A549 treated with AZD2906 at 1 μM for 4 hours (cell line): ENCODE data around the gene KRTAP19-3. TPM values are rescaled to one million over a fixed set of nuclear protein-coding genes. Genes with fewer than 3 reads are reported as not detected.

Experiments
- total RNA-seq: library from RNA; stranded (reverse); fragments of 200-300 nt; extraction: Qiagen RNA extraction; gene quantifications from 5 replicates; pipeline ENCODE4 v1.2.3, GENCODE V29; 2022

Gene KRTAP19-3
- not detected in 5 replicates for total RNA-seq

DNA sequence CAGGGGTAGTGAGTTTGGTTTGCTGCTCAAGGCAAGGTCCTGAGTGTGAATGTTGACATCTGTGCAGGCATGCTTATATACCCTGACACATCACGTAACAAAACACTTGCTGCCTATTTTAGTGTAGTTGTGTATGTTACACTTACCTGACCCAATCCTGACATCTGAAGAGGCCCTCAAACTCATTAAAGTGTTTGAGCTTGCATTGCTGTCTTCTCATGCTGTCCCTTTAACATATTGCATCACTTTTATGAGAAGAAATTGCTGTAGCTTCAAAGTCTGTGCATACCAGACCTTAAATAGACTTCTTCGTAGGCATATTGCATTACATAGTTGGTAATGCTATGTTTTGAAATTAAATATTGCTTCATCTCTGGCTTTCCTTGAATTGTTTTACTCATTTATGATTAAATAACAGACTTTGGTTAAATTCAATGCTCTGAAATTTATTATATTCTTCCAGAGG, at the start of gene KRTAP19-3:
TSS of gene KRTAP19-3 (minus strand) at position 51 of the 466 bp plus-strand sequence. CDS start 56 bp downstream, outside the sequence.

DNA sequence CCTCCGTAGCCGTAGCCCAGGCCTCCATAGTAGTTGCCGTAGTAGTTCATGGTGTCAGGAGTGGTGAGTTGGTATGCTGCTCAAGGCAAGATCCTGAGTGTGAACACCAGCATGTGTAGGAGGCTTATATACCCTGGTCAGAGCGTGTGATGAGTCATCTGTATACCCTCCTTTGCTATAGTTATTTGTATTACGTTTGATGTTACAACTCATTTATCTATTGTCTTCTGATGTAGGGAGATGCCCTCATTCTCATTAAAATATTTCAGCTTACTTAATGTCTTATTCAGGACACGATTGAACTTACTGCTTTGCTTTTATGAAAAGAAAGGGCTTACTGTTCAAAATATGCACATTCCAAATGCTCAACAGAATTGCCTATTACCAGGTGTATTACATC, 10.2 kb upstream of the KRTAP19-3 start, which contains the start of gene KRTAP19-5:
TSS of gene KRTAP19-5 (minus strand) at position 101 of the 400 bp plus-strand sequence. CDS start at position 50, 51 bp downstream.

DNA sequence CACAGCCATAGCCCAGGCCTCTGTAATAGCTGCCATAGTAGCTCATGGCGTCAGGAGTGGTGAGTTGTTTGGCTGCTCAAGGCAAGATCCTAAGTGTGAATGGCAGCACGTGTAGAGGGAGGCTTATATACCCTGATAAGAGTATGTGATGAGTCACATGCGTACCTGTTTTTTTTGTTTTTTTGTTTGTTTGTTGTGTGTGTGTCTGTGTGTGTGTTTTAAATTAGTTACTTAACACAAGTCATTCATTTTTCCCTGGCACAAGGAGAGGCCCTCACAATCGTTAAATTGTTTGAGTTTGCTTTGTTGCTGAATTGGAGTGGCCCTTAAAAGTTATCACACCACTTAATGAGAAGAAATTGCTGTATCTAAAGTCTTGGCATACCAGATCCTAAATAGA, 5.3 kb upstream of the KRTAP19-3 start, which contains the start of gene KRTAP19-4:
TSS of gene KRTAP19-4 (minus strand) at position 101 of the 400 bp plus-strand sequence. CDS start at position 46, 55 bp downstream.

DNA sequence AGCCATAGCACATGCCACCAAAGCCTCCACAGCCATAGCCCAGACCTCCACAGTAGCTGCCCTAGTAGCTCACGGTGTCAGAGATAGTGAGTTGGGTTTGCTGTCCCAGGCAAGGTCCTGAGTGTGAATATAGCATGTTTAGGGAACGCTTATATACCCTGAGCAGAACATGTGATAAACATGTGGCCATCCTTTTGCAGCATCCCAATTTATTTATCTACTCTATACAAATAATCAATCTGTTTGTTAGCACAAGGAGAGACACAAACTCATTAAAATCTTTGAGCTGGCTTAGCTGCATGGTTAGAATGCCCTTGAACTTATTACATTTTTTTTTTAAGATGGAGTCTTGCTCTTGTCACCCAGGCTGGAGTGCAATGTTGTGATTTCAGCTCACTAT, 4.5 kb downstream of the KRTAP19-3 start, which contains the start of gene KRTAP19-2:
TSS of gene KRTAP19-2 (minus strand) at position 101 of the 400 bp plus-strand sequence. CDS start at position 13, 88 bp downstream.

DNA sequence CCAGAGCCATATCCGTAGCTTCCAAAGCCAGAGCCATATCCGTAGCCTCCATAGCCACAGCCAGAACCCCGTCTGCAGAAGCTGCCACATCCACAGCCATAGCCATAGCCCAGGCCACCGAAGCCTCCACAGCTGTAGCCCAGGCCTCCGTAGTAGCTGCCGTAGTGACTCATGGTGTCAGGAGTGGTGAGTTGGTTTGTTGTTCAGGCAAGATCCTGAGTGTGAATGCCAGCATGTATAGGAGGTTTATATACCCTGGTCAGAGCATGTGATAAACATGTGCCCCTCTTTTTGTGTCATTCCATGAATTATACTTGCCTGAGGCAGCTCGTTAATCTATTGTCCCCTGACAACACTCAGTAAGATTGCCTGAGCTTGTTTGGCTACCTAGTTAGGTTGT, 11.7 kb downstream of the KRTAP19-3 start, which contains the start of gene KRTAP19-1:
TSS of gene KRTAP19-1 (minus strand) at position 223 of the 400 bp plus-strand sequence. CDS start at position 173, 50 bp downstream.

Other genes starting within 250 kb of the KRTAP19-3 start
- gene KRTAP24-1, start 209.1 kb downstream of the KRTAP19-3 start, total RNA-seq, result not detected in 5 replicates
- gene KRTAP25-1, start 202.5 kb downstream of the KRTAP19-3 start, total RNA-seq, result not detected in 5 replicates
- gene KRTAP26-1, start 171.7 kb downstream of the KRTAP19-3 start, total RNA-seq, result not detected in 5 replicates
- not detected in 5 replicates for gene KRTAP27-1, start 154.3 kb downstream of the KRTAP19-3 start, total RNA-seq
- not detected in 5 replicates for gene KRTAP23-1, start 143.4 kb downstream of the KRTAP19-3 start, total RNA-seq
- not detected in 5 replicates for gene KRTAP13-2, start 119.7 kb downstream of the KRTAP19-3 start, total RNA-seq
- gene KRTAP13-1, start 96.0 kb downstream of the KRTAP19-3 start, total RNA-seq, result not detected in 5 replicates
- gene KRTAP13-3, start 66.1 kb downstream of the KRTAP19-3 start, total RNA-seq, result not detected in 5 replicates
- gene KRTAP13-4, start 61.8 kb downstream of the KRTAP19-3 start, total RNA-seq, result not detected in 5 replicates
- gene KRTAP15-1, start 51.7 kb downstream of the KRTAP19-3 start, total RNA-seq, result not detected in 5 replicates
- gene KRTAP19-1, start 11.6 kb downstream of the KRTAP19-3 start, total RNA-seq, result not detected in 5 replicates
- gene KRTAP19-2, start 4.6 kb downstream of the KRTAP19-3 start, total RNA-seq, result not detected in 5 replicates
- not detected in 5 replicates for gene KRTAP19-4, start 5.2 kb upstream of the KRTAP19-3 start, total RNA-seq
- gene KRTAP19-5, start 10.1 kb upstream of the KRTAP19-3 start, total RNA-seq, result not detected in 5 replicates
- gene KRTAP19-6, start 49.9 kb upstream of the KRTAP19-3 start, total RNA-seq, result not detected in 5 replicates
- not detected in 5 replicates for gene KRTAP19-7, start 69.3 kb upstream of the KRTAP19-3 start, total RNA-seq
- gene KRTAP22-2, start 98.4 kb upstream of the KRTAP19-3 start, total RNA-seq, result not detected in 5 replicates
- not detected in 5 replicates for gene KRTAP6-3, start 100.4 kb upstream of the KRTAP19-3 start, total RNA-seq
- gene KRTAP6-2, start 106.9 kb upstream of the KRTAP19-3 start, total RNA-seq, result not detected in 5 replicates
- not detected in 5 replicates for gene KRTAP22-1, start 109.1 kb upstream of the KRTAP19-3 start, total RNA-seq
- gene KRTAP6-1, start 121.9 kb upstream of the KRTAP19-3 start, total RNA-seq, result not detected in 5 replicates
- not detected in 5 replicates for gene KRTAP20-1, start 124.4 kb upstream of the KRTAP19-3 start, total RNA-seq
- not detected in 5 replicates for gene KRTAP20-4, start 128.6 kb upstream of the KRTAP19-3 start, total RNA-seq
- gene KRTAP20-2, start 143.2 kb upstream of the KRTAP19-3 start, total RNA-seq, result not detected in 5 replicates
- not detected in 5 replicates for gene KRTAP20-3, start 150.9 kb upstream of the KRTAP19-3 start, total RNA-seq
- gene KRTAP21-3, start 226.8 kb upstream of the KRTAP19-3 start, total RNA-seq, result not detected in 5 replicates